ENCODE results near the gene PEX7. TPM values are rescaled to one million over a fixed set of nuclear protein-coding genes. Genes with fewer than 3 reads are reported as not detected.

Gene PEX7, protein sequence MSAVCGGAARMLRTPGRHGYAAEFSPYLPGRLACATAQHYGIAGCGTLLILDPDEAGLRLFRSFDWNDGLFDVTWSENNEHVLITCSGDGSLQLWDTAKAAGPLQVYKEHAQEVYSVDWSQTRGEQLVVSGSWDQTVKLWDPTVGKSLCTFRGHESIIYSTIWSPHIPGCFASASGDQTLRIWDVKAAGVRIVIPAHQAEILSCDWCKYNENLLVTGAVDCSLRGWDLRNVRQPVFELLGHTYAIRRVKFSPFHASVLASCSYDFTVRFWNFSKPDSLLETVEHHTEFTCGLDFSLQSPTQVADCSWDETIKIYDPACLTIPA
- 1 to 10 TPM; 4.7 to 9.7 (median 6.9) TPM for total RNA-seq

DNA sequence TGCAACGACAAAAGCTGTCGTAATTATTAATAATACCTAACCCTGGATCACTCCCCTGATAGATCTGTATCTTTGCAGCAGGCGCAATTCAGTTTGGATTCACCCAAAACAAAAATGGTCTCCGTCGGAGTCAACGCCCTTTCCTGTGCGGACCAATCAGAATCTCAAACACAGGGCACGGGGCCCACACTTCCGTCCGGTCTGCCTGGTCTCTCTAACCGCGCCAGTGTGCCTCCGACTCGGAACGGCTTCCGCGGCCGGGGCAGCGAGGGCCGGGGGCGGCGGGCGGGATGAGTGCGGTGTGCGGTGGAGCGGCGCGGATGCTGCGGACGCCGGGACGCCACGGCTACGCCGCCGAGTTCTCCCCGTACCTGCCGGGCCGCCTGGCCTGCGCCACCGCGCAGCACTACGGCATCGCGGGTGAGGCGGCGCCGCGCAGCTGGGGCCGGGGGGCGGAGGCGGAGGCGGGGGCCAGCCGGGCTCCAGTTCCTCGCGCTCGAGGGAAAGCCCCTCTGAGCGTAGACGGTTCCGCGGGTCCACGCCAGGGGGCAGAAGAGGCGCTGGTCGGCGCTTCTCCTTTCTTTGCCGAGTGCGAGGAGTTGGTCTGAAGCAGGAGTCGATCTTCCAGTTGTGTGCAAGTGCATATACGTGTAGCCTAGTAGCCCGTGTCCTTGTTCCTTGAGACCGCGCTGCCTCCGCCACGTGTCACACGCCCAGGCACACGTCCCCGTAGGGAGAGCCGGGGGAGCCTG, at the start of gene PEX7:
Gene PEX7, plus strand, starts transcription at position 217 of the 752 bp plus-strand sequence. Its CDS starts 74 bp downstream, at position 291.
- TF ChIP-seq CTCF (IDR thresholded peaks at IDR 0.05) = peak in 1 of 3 donors; percentile 29
- ATAC-seq (ENCODE audit: low FRiP score) (peak; percentile 99), DNase-seq (ENCODE audit: low spot score) (peak; percentile 62)

- no peak for DNase-seq (ENCODE audit: low spot score)
- no peak for TF ChIP-seq CTCF (IDR thresholded peaks at IDR 0.05)
- peak; percentile 69 for ATAC-seq (ENCODE audit: low FRiP score)
Observed at GRCh38 chr6:136772685-136773472, 49.5 kb upstream of the PEX7 start.

GRCh38 chr6:136773473-136773796, 49.0 kb upstream of the PEX7 start:
- no peak for ATAC-seq (ENCODE audit: low FRiP score)
- no peak for TF ChIP-seq CTCF (IDR thresholded peaks at IDR 0.05)
- DNase-seq (ENCODE audit: low spot score) = no peak

- no peak for ATAC-seq (ENCODE audit: low FRiP score)
- DNase-seq (ENCODE audit: low spot score) = no peak
- TF ChIP-seq CTCF (IDR thresholded peaks at IDR 0.05) = no peak
Observed at GRCh38 chr6:136774228-136775041, 48.0 kb upstream of the PEX7 start.

DNA sequence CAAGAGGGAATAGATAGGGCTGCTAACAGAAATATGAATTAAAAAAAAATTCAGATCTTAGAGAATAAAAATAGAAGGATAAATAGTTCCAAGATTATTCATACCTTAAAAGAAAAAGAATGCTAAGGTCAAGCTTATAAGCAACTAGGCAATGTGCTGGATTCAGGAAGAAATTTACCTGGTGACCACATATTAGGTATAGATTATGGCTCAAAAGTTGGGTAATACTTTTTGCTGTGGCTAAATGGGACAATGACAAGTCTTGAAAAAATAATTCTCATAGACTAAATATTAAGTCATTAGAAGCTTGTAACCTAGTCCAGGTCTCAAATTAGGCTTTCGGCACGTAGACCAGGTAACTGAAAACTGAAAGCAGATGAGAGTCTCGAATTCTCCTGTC, 47.3 kb upstream of the PEX7 start:
- no peak for TF ChIP-seq CTCF (IDR thresholded peaks at IDR 0.05)
- no peak for ATAC-seq (ENCODE audit: low FRiP score)
- no peak for DNase-seq (ENCODE audit: low spot score)

- no peak for TF ChIP-seq CTCF (IDR thresholded peaks at IDR 0.05)
- ATAC-seq (ENCODE audit: low FRiP score) (no peak), DNase-seq (ENCODE audit: low spot score) (no peak)
Observed at GRCh38 chr6:136775548-136775947, 46.8 kb upstream of the PEX7 start.
